Measurements from ENCODE around the gene SHROOM3. TPM values are rescaled to one million over a fixed set of nuclear protein-coding genes. Genes with fewer than 3 reads are reported as not detected.

Gene SHROOM3
- total RNA-seq, 2 experiments from 2014 or later = not detected

Other genes starting within 250 kb of the SHROOM3 start
- gene SCARB2, start 221.4 kb upstream of the SHROOM3 start, total RNA-seq = 10 to 100 TPM; 22.3 to 23.2 TPM
- not detected for gene FAM47E, start 183.5 kb upstream of the SHROOM3 start, total RNA-seq
- gene STBD1, start 128.5 kb upstream of the SHROOM3 start, total RNA-seq = 1 to 10 TPM; 5.5 to 5.8 TPM
- not detected for gene CCDC158, start 14.1 kb upstream of the SHROOM3 start, total RNA-seq